Panc1 (cell line): ENCODE data around the gene USP5. TPM values are rescaled to one million over a fixed set of nuclear protein-coding genes. Genes with fewer than 3 reads are reported as not detected.
A peak's percentile ranks its signal among the peaks of the same experiment; 100 is the strongest.

ENCODE experiments used
- ATAC-seq: fragments of 200-7000 bp; cut with Tn5 transposase; 2 replicates; pipeline ENCODE4 v1.9.1; 2020; ENCODE audit warnings: mild to moderate bottlenecking, moderate library complexity
- BruUV-seq: library from RNA; stranded (reverse); fragments of 400-500 nt; replicated peaks from 2 replicates; lab custom pipeline; 2021; lab: Mats Ljungman, UMichigan
- CTCF ChIA-PET: fragments of 300-600 bp; sonication (Branson Sonifier 250); formaldehyde crosslinking; loops from one replicate; lab custom pipeline; 2022; ENCODE audit warnings: antibody characterized with exemption; lab: Charles Lee
- POLR2A ChIA-PET: fragments of 300-600 bp; sonication (Branson Sonifier 250); formaldehyde crosslinking; loops from one replicate; lab custom pipeline; 2022; ENCODE audit warnings: antibody characterized with exemption; lab: Charles Lee
- DNase-seq: peaks from one replicate; pipeline ENCODE4 v3.0.0-alpha.2; 2010; ENCODE audit warnings: low read depth, low spot score
- H3K27ac ChIP-seq: 2 replicates; pipeline ENCODE4 v1.5.1; 2011; ENCODE audit warnings: mild to moderate bottlenecking, low read length, inconsistent platforms
- H3K27me3 ChIP-seq: fragments of 200-500 bp; sonication (Bioruptor generic); 2 replicates; pipeline ENCODE4 v1.6.0; 2014; ENCODE audit warnings: low read length, inconsistent platforms; ENCODE audit not compliant: control insufficient read depth, insufficient read depth
- H3K36me3 ChIP-seq: fragments of 200-500 bp; sonication (Bioruptor generic); 2 replicates; pipeline ENCODE4 v1.5.1; 2014; ENCODE audit warnings: inconsistent platforms, mild to moderate bottlenecking, low read length, moderate library complexity; ENCODE audit not compliant: control insufficient read depth, insufficient read depth
- H3K4me1 ChIP-seq: 2 replicates; pipeline ENCODE4 v1.5.1; 2011; ENCODE audit warnings: inconsistent platforms, mild to moderate bottlenecking, low read length, moderate library complexity; ENCODE audit not compliant: control insufficient read depth, insufficient read depth
- H3K4me3 ChIP-seq, 2 experiments: 2 replicates each; pipeline ENCODE4 v1.5.1; 2011 to 2012; ENCODE audit warnings: low read depth in 2 of 2, low read length in 2 of 2, mild to moderate bottlenecking in 2 of 2, inconsistent platforms in 1 of 2, moderate library complexity in 1 of 2
- H3K9me3 ChIP-seq: fragments of 200-500 bp; sonication (Bioruptor generic); 2 replicates; pipeline ENCODE4 v1.5.1; 2014; ENCODE audit warnings: low read depth, mild to moderate bottlenecking, inconsistent platforms, low read length, moderate library complexity; ENCODE audit not compliant: control insufficient read depth, insufficient read depth
- POLR2AphosphoS5 ChIP-seq: IDR thresholded peaks from 2 replicates; pipeline ENCODE4 v1.6.1; 2012; ENCODE audit warnings: mild to moderate bottlenecking, low read depth, low read length, moderate library complexity
- SIN3A ChIP-seq: IDR thresholded peaks from 2 replicates; pipeline ENCODE4 v1.6.1; 2012; ENCODE audit warnings: low read depth, mild to moderate bottlenecking, low read length, moderate library complexity, borderline replicate concordance; ENCODE audit not compliant: insufficient read depth
- TCF7L2 ChIP-seq: IDR thresholded peaks from 2 replicates; pipeline ENCODE4 v1.6.1; 2011; ENCODE audit warnings: mild to moderate bottlenecking, low read depth, low read length, inconsistent platforms
- in situ Hi-C: cut with HindIII; loops from 2 replicates; pipeline ENCODE4 v1.10.0; 2016; ENCODE audit warnings: low sequenced_read_pairs, low pct_unique_long_range_greater_than_20kb
- intact Hi-C: fragments of 100-400 bp; cut with micrococcal nuclease; formaldehyde crosslinking; loops from one replicate; pipeline ENCODE4 v1.10.0; 2022; ENCODE audit not compliant: unreplicated experiment
- total RNA-seq: library from RNA; stranded (reverse); gene quantifications from one replicate; pipeline ENCODE4 v1.2.1, GENCODE V29; 2021; ENCODE audit not compliant: unreplicated experiment
- TF ChIP-seq, protein P1 (sequence below): fragments of 450-650 bp; IDR thresholded peaks from 2 replicates; pipeline ENCODE4 v1.5.1; 2017; ENCODE audit warnings: mild to moderate bottlenecking
- TF ChIP-seq, protein P2 (sequence below), 2 experiments: IDR thresholded peaks; 2 replicates each; pipeline ENCODE4 v1.6.1; 2011 to 2012; ENCODE audit warnings: low read depth in 2 of 2, control low read depth in 1 of 2, low read length in 1 of 2, mild to moderate bottlenecking in 1 of 2, moderate library complexity in 1 of 2; ENCODE audit not compliant: insufficient read depth in 1 of 2

Gene USP5
- total RNA-seq, 1 experiment from 2014 or later, result 104 TPM

DNA sequence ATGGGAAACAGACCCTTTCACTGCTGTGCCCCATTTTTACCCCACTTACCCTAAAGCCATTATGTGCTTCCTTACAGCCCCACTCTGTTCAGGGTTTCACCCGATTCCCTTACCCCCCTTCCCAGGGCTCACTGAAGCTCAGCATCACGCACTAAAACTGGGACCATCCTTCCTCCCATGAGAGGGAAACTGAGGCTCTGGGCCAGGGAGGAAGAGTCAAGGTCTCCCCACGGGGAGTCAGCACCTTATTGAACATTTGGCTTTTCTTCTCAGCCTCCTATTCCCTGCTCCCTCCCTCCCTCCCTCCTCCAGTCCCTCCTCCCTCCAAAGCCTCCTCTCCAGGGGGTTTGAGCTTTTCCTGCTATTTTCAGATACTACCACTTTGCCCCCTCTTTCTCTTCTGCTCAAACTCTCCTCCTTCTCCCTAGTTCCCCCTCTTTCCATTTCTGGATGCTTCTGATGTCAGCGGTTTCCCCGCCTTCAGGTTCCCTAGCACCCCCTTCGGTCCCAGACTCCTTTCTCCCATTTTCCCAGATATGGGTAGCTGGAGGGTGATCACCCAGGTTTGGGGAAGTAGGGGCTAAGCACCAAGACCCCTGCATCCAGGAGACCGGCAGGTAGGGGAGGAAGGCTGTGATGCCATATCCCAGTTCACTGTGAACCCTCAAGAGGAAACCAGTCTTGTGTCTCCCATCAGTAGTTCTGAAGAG lies 29.4 kb upstream of the USP5 start:
- Histone ChIP-seq H3K9me3 (no peaks in the 10 kb centered on the region), H3K36me3 (no peaks in the 10 kb centered on the region), H3K4me3 (peak overlapping the region in 1 of 2 experiments; percentile 34; a peak in 1 of 4 replicates), H3K4me1 (peaks cover 10% of the 10 kb centered on the region; the same call in 1 of the 2 replicates), H3K27ac (no peak overlapping the region), H3K27me3 (no peaks in the 10 kb centered on the region)
- TF ChIP-seq TCF7L2 (no peak), POLR2AphosphoS5 (no peak), SIN3A (no peak)
- TF ChIP-seq, protein P1, sequence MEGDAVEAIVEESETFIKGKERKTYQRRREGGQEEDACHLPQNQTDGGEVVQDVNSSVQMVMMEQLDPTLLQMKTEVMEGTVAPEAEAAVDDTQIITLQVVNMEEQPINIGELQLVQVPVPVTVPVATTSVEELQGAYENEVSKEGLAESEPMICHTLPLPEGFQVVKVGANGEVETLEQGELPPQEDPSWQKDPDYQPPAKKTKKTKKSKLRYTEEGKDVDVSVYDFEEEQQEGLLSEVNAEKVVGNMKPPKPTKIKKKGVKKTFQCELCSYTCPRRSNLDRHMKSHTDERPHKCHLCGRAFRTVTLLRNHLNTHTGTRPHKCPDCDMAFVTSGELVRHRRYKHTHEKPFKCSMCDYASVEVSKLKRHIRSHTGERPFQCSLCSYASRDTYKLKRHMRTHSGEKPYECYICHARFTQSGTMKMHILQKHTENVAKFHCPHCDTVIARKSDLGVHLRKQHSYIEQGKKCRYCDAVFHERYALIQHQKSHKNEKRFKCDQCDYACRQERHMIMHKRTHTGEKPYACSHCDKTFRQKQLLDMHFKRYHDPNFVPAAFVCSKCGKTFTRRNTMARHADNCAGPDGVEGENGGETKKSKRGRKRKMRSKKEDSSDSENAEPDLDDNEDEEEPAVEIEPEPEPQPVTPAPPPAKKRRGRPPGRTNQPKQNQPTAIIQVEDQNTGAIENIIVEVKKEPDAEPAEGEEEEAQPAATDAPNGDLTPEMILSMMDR, result no peak
- TF ChIP-seq, protein P2, sequence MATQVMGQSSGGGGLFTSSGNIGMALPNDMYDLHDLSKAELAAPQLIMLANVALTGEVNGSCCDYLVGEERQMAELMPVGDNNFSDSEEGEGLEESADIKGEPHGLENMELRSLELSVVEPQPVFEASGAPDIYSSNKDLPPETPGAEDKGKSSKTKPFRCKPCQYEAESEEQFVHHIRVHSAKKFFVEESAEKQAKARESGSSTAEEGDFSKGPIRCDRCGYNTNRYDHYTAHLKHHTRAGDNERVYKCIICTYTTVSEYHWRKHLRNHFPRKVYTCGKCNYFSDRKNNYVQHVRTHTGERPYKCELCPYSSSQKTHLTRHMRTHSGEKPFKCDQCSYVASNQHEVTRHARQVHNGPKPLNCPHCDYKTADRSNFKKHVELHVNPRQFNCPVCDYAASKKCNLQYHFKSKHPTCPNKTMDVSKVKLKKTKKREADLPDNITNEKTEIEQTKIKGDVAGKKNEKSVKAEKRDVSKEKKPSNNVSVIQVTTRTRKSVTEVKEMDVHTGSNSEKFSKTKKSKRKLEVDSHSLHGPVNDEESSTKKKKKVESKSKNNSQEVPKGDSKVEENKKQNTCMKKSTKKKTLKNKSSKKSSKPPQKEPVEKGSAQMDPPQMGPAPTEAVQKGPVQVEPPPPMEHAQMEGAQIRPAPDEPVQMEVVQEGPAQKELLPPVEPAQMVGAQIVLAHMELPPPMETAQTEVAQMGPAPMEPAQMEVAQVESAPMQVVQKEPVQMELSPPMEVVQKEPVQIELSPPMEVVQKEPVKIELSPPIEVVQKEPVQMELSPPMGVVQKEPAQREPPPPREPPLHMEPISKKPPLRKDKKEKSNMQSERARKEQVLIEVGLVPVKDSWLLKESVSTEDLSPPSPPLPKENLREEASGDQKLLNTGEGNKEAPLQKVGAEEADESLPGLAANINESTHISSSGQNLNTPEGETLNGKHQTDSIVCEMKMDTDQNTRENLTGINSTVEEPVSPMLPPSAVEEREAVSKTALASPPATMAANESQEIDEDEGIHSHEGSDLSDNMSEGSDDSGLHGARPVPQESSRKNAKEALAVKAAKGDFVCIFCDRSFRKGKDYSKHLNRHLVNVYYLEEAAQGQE (IDR thresholded peaks at IDR 0.05; ENCODE audit: insufficient read depth in 1 of 2, low read depth in 2 of 2, low read length in 1 of 2), result no peak
- in situ Hi-C loops, result no loop called here
- ATAC-seq (no peak), DNase-seq (no peak)
- ChIA-PET CTCF (no interaction called here), POLR2A (no interaction called here)
- intact Hi-C loops, result no loop called here
- no TSS peak for BruUV-seq

DNA sequence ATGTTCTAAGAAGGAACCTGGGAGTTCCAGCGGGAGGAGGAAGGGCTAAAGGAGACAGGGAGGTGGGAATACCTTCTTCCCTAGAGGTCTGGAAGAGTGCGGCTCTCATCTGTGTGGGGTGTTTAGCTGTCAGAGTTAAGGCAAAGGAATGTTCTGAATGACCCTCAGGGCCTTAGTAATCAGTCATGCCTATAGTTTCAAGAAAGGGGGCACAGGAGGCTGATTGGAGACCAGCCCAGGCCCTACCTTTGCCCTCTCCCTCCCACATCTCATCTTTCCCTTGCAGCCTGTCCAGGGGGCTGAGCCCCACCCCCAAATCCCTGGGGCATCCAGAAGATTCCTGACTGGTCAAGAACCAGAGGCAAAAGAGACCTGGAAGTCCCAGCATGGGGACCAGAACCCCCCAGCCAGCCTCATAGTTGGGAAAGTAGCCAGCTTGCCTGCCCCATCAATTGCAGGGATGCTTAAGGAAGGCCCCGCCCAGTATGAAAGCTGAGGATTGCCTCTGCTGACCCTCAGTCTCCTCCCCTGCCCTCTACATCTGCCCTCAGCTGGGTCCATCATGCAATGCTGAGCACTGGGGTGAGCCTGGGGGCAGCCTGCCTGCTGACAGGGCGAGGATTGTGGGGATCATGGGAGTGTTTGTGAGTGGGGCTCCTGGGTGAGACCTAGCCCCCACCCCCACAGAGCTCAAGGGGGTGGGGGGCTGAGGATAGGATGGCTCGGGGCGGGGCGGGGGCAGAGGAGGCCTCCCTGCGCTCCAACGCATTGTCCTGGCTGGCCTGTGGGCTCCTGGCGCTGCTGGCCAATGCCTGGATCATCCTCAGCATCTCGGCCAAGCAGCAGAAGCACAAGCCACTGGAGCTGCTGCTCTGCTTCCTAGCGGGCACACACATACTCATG lies 28.5 kb upstream of the USP5 start:
- in situ Hi-C loops, result no loop called here
- POLR2A ChIA-PET, result interaction anchor here (0.6 kb wide), 1 partner anchor 44 kb away, joined by 7 read pairs; no protein-coding TSS in a partner anchor
- Histone ChIP-seq H3K27me3 (no peaks in the 10 kb centered on the region), H3K27ac (no peak overlapping the region), H3K36me3 (no peaks in the 10 kb centered on the region), H3K4me1 (peaks cover 10% of the 10 kb centered on the region; the same call in 1 of the 2 replicates), H3K9me3 (no peaks in the 10 kb centered on the region), H3K4me3 (no peak overlapping the region)
- no peak for ATAC-seq
- intact Hi-C loops, result no loop called here
- no TSS peak for BruUV-seq
- TF ChIP-seq, protein P1, result no peak
- TF ChIP-seq TCF7L2 (no peak), SIN3A (no peak), POLR2AphosphoS5 (no peak)
- TF ChIP-seq, protein P2 (IDR thresholded peaks at IDR 0.05; ENCODE audit: insufficient read depth in 1 of 2, low read depth in 2 of 2, low read length in 1 of 2), result no peak
- no peak for DNase-seq
- CTCF ChIA-PET, result interaction anchor here (0.6 to 0.7 kb wide), 2 partner anchors 99 to 473 kb away, joined by 3 to 7 read pairs; no protein-coding TSS in a partner anchor
